Esophagus squamous epithelium (tissue), 5 donors: Measurements from ENCODE around the gene GABBR1. TPM values are rescaled to one million over a fixed set of nuclear protein-coding genes. Genes with fewer than 3 reads are reported as not detected.

ENCODE experiments used
- DNase-seq: peaks from one replicate; lab custom pipeline; 2025; lab: John Stamatoyannopoulos, UW
- H3K27ac ChIP-seq, 4 donors: fragments of 200-600 bp; sonication (generic); one replicate each; pipeline ENCODE4 v1.5.1; 2016 to 2019; ENCODE audit warnings: mild to moderate bottlenecking in 1 of 4
- H3K27me3 ChIP-seq, 4 donors: fragments of 200-600 bp; sonication (generic); 1 replicate in 3 of 4; 2 replicates in 1 of 4; pipeline versions ENCODE4 v1.5.1 to v1.6.0; 2017 to 2021; ENCODE audit warnings: antibody characterized with exemption in 1 of 4
- H3K36me3 ChIP-seq, 3 donors: fragments of 200-600 bp; sonication (generic); one replicate each; pipeline ENCODE4 v1.5.1; 2016 to 2019
- H3K4me1 ChIP-seq, 3 donors: fragments of 200-600 bp; sonication (generic); one replicate each; pipeline ENCODE4 v1.5.1; 2017 to 2019
- H3K4me3 ChIP-seq, 4 donors: fragments of 200-600 bp; sonication (generic); 1 replicate in 3 of 4; 2 replicates in 1 of 4; pipeline ENCODE4 v1.5.1; 2016 to 2019; ENCODE audit warnings: mild to moderate bottlenecking in 2 of 4, moderate library complexity in 1 of 4
- H3K9me3 ChIP-seq, 3 donors: fragments of 200-600 bp; sonication (generic); one replicate each; pipeline ENCODE4 v1.5.1; 2016 to 2019
- POLR2A ChIP-seq, 4 donors: fragments of 450-650 bp; IDR thresholded peaks; one replicate each; pipeline ENCODE4 v1.6.1; 2017; ENCODE audit warnings: antibody characterized with exemption in 4 of 4, mild to moderate bottlenecking in 4 of 4, moderate library complexity in 3 of 4
- WGBS, 2 donors: methylation state at CpG; one replicate each; pipeline ENCODE4 v1.1.5; 2018; 5-methylcytosine and 5-hydroxymethylcytosine counted together
- intact Hi-C: fragments of 100-400 bp; cut with DNase I; formaldehyde crosslinking; loops from one replicate; pipeline ENCODE4 v1.15.0; 2022
- total RNA-seq, 4 donors: library from RNA; depleted of rRNA; stranded (reverse); fragments of >200 nt; gene quantifications; one replicate each; pipeline ENCODE4 v1.1.0, GENCODE V29; 2016
- TF ChIP-seq, protein P1 (sequence below), 6 experiments: fragments of 450-650 bp in 4 of 6; fragments of 200-600 bp in 2 of 6; sonication (generic) in 2 of 6; IDR thresholded peaks; one replicate each; pipeline ENCODE4 v1.5.1; 2016 to 2019; ENCODE audit warnings: antibody characterized with exemption in 6 of 6, mild to moderate bottlenecking in 4 of 6, moderate library complexity in 4 of 6
- donor health status: DM: yes; HTN: yes; CAD: no.

The GABBR1 gene
- total RNA-seq, 4 donors from 2014 or later: 4.1 to 19.5 (median 8.5) TPM

DNA sequence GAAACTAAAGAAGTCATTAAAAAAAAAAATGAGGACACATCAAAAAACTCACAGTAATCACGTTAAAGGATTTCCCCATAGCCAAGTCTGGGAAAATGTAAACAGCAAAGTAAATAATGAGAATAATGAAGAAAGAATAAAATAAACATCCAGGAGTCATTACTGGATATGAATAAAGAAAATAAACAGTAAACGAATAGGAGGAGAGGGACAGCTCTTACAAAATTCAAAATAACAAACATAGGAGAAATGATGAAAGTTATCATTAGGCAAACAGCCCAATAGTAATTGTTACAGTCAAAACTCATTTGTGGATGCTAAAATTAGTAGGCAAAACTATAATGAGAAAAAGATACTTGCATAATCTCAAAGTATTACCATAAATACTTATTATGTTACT lies 65.4 kb downstream of the GABBR1 start:
- no peaks in the 10 kb centered on the region for H3K9me3 ChIP-seq
- peaks cover 0 to 18% (median 0%) of the 10 kb centered on the region in 4 donors for H3K27me3 ChIP-seq
- no peak overlapping the region for H3K4me3 ChIP-seq
- TF ChIP-seq, protein P1, sequence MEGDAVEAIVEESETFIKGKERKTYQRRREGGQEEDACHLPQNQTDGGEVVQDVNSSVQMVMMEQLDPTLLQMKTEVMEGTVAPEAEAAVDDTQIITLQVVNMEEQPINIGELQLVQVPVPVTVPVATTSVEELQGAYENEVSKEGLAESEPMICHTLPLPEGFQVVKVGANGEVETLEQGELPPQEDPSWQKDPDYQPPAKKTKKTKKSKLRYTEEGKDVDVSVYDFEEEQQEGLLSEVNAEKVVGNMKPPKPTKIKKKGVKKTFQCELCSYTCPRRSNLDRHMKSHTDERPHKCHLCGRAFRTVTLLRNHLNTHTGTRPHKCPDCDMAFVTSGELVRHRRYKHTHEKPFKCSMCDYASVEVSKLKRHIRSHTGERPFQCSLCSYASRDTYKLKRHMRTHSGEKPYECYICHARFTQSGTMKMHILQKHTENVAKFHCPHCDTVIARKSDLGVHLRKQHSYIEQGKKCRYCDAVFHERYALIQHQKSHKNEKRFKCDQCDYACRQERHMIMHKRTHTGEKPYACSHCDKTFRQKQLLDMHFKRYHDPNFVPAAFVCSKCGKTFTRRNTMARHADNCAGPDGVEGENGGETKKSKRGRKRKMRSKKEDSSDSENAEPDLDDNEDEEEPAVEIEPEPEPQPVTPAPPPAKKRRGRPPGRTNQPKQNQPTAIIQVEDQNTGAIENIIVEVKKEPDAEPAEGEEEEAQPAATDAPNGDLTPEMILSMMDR (IDR thresholded peaks at IDR 0.05): no peak
- TF ChIP-seq POLR2A (IDR thresholded peaks at IDR 0.05): no peak
- WGBS, 2 donors: 8 to 34% methylated on average over 2 of the region's 2 CpGs
- no peaks in the 10 kb centered on the region for H3K36me3 ChIP-seq
- no peak overlapping the region for H3K27ac ChIP-seq
- no peak for DNase-seq
- intact Hi-C loops: no loop called here
- H3K4me1 ChIP-seq: no peaks in the 10 kb centered on the region

DNA sequence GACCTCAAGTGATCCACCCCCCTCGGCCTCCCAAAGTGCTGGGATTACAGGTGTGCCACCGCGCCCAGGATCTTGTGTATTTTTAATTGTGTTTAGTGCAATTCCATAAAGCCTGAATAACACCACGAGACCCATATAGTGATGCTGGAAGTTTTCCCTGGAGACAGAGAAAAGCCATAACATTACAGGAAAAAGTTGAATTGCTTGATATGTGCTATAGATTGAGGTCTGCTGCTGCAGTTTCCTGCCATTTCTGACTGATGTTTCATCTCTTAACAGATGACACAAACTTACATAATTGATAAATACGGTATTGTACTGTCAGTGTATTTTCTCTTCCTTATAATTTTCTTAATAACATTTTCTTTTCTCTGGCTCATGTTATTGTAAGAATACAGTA lies 66.1 kb downstream of the GABBR1 start:
- H3K27me3 ChIP-seq: peaks cover 0 to 18% (median 0%) of the 10 kb centered on the region in 4 donors
- no peaks in the 10 kb centered on the region for H3K36me3 ChIP-seq
- intact Hi-C loops: no loop called here
- H3K27ac ChIP-seq: no peak overlapping the region
- H3K4me3 ChIP-seq: no peak overlapping the region
- no peaks in the 10 kb centered on the region for H3K4me1 ChIP-seq
- no peaks in the 10 kb centered on the region for H3K9me3 ChIP-seq
- TF ChIP-seq, protein P1 (IDR thresholded peaks at IDR 0.05): no peak
- no peak for TF ChIP-seq POLR2A (IDR thresholded peaks at IDR 0.05)
- DNase-seq: no peak
- 70 to 78% methylated on average over 4 to 5 of the region's 5 CpGs for WGBS, 2 donors

DNA sequence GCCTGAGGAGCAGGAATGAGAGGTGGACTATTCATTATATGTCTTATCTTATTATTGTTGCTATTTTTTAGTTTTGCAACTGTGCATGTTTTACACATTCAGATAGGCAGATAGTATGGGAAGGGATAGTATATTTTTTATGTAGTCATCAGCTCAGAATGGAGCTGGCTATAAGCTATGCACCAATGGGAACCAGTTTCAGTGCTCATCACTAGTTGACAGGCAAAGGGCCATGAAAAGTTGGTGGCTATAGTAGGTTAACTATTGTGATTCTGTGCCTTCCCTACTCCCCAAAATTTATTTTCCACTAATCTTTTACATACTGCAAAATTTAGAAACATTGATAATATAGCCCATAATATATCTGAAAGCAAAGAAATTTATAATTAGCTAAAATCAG lies 68.1 kb downstream of the GABBR1 start:
- no peak for DNase-seq
- Histone ChIP-seq H3K36me3 (no peaks in the 10 kb centered on the region), H3K4me3 (no peak overlapping the region), H3K4me1 (peaks cover 0 to 8% (median 0%) of the 10 kb centered on the region in 3 donors), H3K27ac (no peak overlapping the region), H3K9me3 (no peaks in the 10 kb centered on the region), H3K27me3 (peaks cover 0 to 16% (median 0%) of the 10 kb centered on the region in 4 donors)
- TF ChIP-seq, protein P1 (IDR thresholded peaks at IDR 0.05): no peak
- TF ChIP-seq POLR2A (IDR thresholded peaks at IDR 0.05): no peak
- intact Hi-C loops: no loop called here

DNA sequence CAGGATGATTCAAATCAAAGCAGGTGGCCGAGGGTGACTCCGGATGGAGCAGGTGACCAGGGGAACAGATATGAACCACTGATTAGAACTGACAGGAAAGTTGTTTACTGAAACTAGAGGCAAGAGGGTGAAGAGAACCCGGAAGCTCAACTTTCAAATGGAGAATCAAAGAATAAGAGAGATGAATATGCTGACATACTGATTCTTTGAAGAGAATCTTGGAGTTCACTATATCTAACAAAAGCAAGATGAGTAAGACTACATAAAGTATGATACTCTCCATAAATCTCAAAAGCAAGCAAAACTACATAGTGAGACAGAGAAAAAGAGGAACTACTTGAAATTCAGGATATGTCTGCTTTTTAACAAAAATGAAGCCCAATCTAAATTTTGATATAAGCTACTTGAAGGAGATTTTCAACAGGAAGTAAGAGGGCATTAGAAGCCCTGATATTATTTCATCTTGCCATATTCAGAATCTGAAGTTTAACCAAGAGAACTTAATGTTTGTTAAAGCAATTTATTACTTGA lies 69.5 kb downstream of the GABBR1 start:
- 60 to 77% methylated on average over 3 of the region's 3 CpGs for WGBS, 2 donors
- Histone ChIP-seq H3K36me3 (no peaks in the 10 kb centered on the region), H3K27me3 (peaks cover 0 to 18% (median 0%) of the 10 kb centered on the region in 4 donors), H3K9me3 (no peaks in the 10 kb centered on the region), H3K4me1 (peaks cover 0 to 15% (median 0%) of the 10 kb centered on the region in 3 donors), H3K4me3 (no peak overlapping the region), H3K27ac (no peak overlapping the region)
- TF ChIP-seq POLR2A (IDR thresholded peaks at IDR 0.05): no peak
- TF ChIP-seq, protein P1 (IDR thresholded peaks at IDR 0.05): no peak
- intact Hi-C loops: no loop called here
- no peak for DNase-seq

DNA sequence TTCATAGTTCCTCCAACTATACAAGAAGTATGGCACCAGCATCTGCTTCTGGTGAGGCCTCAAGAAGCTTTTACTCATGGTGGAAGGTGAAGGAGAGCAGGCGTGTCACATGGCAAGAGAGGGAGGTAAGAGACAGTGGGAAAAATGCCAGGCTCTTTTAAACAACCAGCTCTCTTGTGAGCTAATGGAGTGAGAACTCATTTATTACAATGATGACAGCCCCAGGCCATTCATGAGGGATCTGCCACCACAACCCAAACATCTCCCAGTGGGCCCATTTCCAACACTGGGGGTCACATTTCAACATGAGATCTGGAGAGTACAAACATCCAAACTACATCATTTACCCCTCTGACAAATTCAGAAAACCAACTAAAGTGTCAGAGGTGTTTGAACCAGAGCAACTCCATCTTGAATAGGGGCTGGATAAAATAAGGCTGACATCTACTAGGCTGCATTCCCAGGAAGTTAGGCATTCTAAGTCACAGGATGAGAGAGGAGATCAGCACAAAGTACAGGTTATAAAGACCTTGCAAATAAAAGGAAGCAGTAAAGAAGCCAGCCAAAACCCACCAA lies 71.3 kb downstream of the GABBR1 start:
- Histone ChIP-seq H3K27me3 (peaks cover 0 to 19% (median 0%) of the 10 kb centered on the region in 4 donors), H3K9me3 (no peaks in the 10 kb centered on the region), H3K27ac (no peak overlapping the region), H3K4me1 (peaks cover 0 to 15% (median 0%) of the 10 kb centered on the region in 3 donors), H3K36me3 (no peaks in the 10 kb centered on the region), H3K4me3 (no peak overlapping the region)
- 50 to 73% methylated on average over 1 of the region's 1 CpG for WGBS, 2 donors
- intact Hi-C loops: no loop called here
- no peak for TF ChIP-seq POLR2A (IDR thresholded peaks at IDR 0.05)
- TF ChIP-seq, protein P1 (IDR thresholded peaks at IDR 0.05): no peak
- no peak for DNase-seq
